GM12892 (cell line): ENCODE data around the gene GDA.

Experiments used
- POLR2AphosphoS5 ChIP-seq: IDR thresholded peaks from 2 replicates; pipeline ENCODE4 v1.6.1; 2011; ENCODE audit warnings: low read depth, low read length, control low read depth
- TAF1 ChIP-seq: IDR thresholded peaks from 2 replicates; pipeline ENCODE4 v1.6.1; 2011; ENCODE audit warnings: low read depth, mild to moderate bottlenecking, control low read depth, low read length, borderline replicate concordance

- no peak for TF ChIP-seq POLR2AphosphoS5
- TF ChIP-seq TAF1: no peak
Measured at GRCh38 chr9:72300873-72301272, 151.6 kb downstream of the GDA start.
